NCI-H226 (cell line): Measurements from ENCODE around the gene SDF4.

Source experiments
- DNase-seq: peaks from one replicate; pipeline ENCODE4 v3.0.0-alpha.2; 2015

SDF4 gene

GRCh38 chr1:1226566-1227362, 5.0 kb downstream of the SDF4 start:
- no peak for DNase-seq

- DNase-seq = no peak
Measured at GRCh38 chr1:1225913-1226312, 5.9 kb downstream of the SDF4 start.

- DNase-seq = no peak
Measured at GRCh38 chr1:1225238-1225845, 6.5 kb downstream of the SDF4 start.

- DNase-seq = no peak
Measured at GRCh38 chr1:1223891-1224290, 7.9 kb downstream of the SDF4 start.

GRCh38 chr1:1223321-1223720, 8.5 kb downstream of the SDF4 start:
- DNase-seq = no peak

GRCh38 chr1:1222575-1223225, 9.1 kb downstream of the SDF4 start:
- DNase-seq = no peak

GRCh38 chr1:1221887-1222574, 9.8 kb downstream of the SDF4 start:
- DNase-seq = no peak

- no peak for DNase-seq
Measured at GRCh38 chr1:1220197-1220596, 11.6 kb downstream of the SDF4 start.

- DNase-seq = no peak
Measured at GRCh38 chr1:1219341-1219740, 12.5 kb downstream of the SDF4 start.

GRCh38 chr1:1218524-1219200, 13.1 kb downstream of the SDF4 start:
- no peak for DNase-seq

- peak; percentile 30 for DNase-seq
Measured at GRCh38 chr1:1217621-1218523, 13.9 kb downstream of the SDF4 start.

- no peak for DNase-seq
Measured at GRCh38 chr1:1216770-1217620, 14.8 kb downstream of the SDF4 start.

GRCh38 chr1:1215881-1216605, 15.8 kb downstream of the SDF4 start:
- DNase-seq = no peak

- DNase-seq = no peak
Measured at GRCh38 chr1:1215080-1215676, 16.6 kb downstream of the SDF4 start.

- no peak for DNase-seq
Measured at GRCh38 chr1:1213345-1214265, 18.2 kb downstream of the SDF4 start, which contains the start of gene TNFRSF4. TNFRSF4 (minus strand) TSS chr1:1214153; CDS start chr1:1214127, 26 bp downstream.

- DNase-seq = no peak
Measured at GRCh38 chr1:1212780-1213344, 18.9 kb downstream of the SDF4 start.

- no peak for DNase-seq
Measured at GRCh38 chr1:1211541-1212441, 20.0 kb downstream of the SDF4 start.
